ENCODE data around the gene B4GALNT4.
"Not testable (repeated sequence)": the region's sequence is repeated elsewhere in the genome, so short reads cannot be mapped to it uniquely, and the experiment has no call there.

B4GALNT4 gene

DNA sequence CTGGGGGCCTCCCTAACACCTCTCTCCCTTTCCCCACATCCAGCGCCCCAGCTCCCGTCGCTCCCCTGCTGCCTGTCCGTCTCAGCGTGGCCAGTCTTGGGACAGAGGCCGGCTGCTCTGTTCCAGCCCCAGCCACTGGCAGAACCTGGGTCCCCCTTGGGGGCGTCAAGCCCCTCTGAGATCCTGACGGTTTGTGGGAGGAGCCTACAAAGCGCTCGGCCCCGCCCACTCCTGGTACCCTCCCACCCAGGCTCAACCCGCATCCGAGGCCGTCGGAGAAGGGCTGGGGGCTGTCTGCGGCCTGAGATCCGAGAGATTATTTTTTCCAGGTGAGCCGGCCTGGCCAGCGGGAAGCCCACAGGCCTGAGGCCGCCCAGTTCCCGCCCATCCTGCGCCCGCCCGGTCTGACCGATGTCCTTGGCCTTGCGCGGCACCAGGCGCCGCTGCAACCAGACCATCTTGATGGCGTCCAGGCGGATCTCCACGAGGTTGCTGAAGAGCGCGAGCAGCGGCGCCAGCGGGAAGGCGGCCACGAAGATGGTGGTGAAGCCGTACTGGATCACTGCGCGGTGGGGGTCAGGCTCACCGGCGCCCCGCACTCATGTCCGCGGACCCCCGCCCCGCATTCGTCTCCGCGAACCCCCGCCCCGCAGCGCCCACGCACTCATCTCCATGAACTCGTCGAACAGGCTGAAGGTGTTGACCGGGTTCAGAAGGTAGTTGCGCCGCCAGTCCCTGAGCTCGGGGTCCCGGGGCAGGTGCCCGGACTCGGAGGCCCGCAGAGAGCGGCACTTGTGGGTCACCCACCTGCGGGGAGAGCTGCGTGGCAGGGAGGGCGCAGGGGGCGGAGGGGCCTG is 51.0 kb downstream of the B4GALNT4 start:
- Histone ChIP-seq H3K4me2 (no peak overlapping the region), H3K36me3 (no peaks in the 10 kb centered on the region), H3K9ac (no peak overlapping the region), H3K4me1 (peaks cover 26% of the 10 kb centered on the region), H3K9me3 (no peaks in the 10 kb centered on the region), H3K4me3 (no peak overlapping the region), H3K27me3 (no peaks in the 10 kb centered on the region), H3K27ac (no peak overlapping the region), H4K20me1 (no peaks in the 10 kb centered on the region)
- TF ChIP-seq Cebpa-rat (IDR thresholded peaks at IDR 0.05), result no peak

DNA sequence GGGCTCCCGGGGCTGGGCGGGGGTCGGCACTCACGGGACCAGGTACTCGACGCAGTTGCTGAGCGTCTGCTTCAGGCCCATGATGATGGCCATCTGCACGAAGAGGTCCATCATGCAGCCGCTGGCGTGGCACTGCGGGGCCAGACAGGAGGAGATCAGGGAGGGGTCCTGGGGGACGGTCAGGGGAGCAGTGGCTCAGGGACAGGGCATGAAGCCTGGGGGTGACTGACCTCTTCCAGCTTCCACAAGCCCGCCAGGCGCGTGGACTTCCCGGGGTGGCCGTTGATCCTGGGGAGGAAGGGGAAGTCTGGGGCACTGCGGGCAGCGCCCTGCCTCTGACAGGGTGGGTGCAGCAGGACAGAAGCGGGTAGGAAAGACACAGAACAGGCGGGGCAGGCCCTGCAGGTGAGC is 51.6 kb downstream of the B4GALNT4 start:
- no peaks in the 10 kb centered on the region for H3K36me3 ChIP-seq
- H3K27me3 ChIP-seq, result no peaks in the 10 kb centered on the region
- no peak overlapping the region for H3K4me3 ChIP-seq
- H3K4me1 ChIP-seq, result peaks cover 19% of the 10 kb centered on the region
- H4K20me1 ChIP-seq, result no peaks in the 10 kb centered on the region
- no peak overlapping the region for H3K27ac ChIP-seq
- TF ChIP-seq Cebpa-rat (IDR thresholded peaks at IDR 0.05), result no peak
- no peak overlapping the region for H3K9ac ChIP-seq
- no peak overlapping the region for H3K4me2 ChIP-seq
- H3K9me3 ChIP-seq, result no peaks in the 10 kb centered on the region

- Histone ChIP-seq H3K27ac (no peak overlapping the region), H3K9ac (no peak overlapping the region), H4K20me1 (no peaks in the 10 kb centered on the region), H3K36me3 (no peaks in the 10 kb centered on the region), H3K27me3 (no peaks in the 10 kb centered on the region), H3K4me3 (no peak overlapping the region), H3K4me2 (no peak overlapping the region), H3K4me1 (peaks cover 9% of the 10 kb centered on the region), H3K9me3 (no peaks in the 10 kb centered on the region)
- no peak for TF ChIP-seq Cebpa-rat (IDR thresholded peaks at IDR 0.05)
Observed at GRCh38 chr11:422249-422656, 53.0 kb downstream of the B4GALNT4 start.

DNA sequence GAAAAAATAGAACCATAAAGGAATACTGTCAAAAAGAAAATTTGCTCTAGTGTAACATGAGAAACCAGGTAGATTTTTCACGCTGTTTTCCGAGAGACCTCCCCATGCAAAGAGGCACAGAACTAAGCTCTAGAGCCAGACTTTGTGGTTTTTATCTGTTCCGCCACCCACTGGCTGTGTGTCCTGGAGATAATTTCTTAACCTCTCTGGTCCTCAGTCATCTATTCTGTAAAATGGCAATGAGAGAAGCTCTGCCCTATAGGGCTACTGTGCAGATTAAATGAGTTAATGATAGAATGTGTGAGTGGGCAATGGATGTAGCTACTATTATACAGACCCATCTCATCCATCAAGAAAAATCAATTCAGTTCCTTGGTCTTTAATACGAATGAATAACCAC is 54.9 kb downstream of the B4GALNT4 start:
- Histone ChIP-seq H4K20me1 (no peaks in the 10 kb centered on the region), H3K4me2 (no peak overlapping the region), H3K9me3 (no peaks in the 10 kb centered on the region), H3K36me3 (0 out of 2 replicates have a peak, but pooled peaks cover 6% of the 10 kb centered on the region), H3K4me1 (no peaks in the 10 kb centered on the region), H3K27ac (no peak overlapping the region), H3K4me3 (no peak overlapping the region), H3K9ac (no peak overlapping the region), H3K27me3 (no peaks in the 10 kb centered on the region)
- TF ChIP-seq Cebpa-rat (IDR thresholded peaks at IDR 0.05), result no peak

DNA sequence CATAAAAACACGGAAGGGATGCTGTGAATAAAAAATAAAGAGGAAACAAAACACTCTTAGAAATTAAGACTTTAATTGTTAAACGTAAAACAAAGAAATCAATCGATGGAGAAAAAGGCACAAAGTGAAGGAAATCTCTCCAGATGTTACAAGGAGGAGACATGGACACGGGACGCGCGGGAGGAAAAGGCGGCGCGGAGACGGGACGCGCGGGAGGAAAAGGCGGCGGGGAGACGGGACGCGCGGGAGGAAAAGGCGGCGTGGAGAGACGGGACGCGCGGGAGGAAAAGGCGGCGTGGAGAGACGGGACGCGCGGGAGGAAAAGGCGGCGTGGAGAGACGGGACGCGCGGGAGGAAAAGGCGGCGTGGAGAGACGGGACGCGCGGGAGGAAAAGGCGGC is 55.5 kb downstream of the B4GALNT4 start:
- H3K4me1 ChIP-seq, H3K27me3 ChIP-seq, H3K9ac ChIP-seq, H4K20me1 ChIP-seq, H3K4me3 ChIP-seq, H3K9me3 ChIP-seq, H3K27ac ChIP-seq, H3K4me2 ChIP-seq, H3K36me3 ChIP-seq: not testable (repeated sequence)

- Histone ChIP-seq H3K4me3 (no peak overlapping the region), H3K9me3 (no peaks in the 10 kb centered on the region), H3K4me1 (no peaks in the 10 kb centered on the region), H3K9ac (no peak overlapping the region), H3K27ac (no peak overlapping the region), H3K4me2 (no peak overlapping the region), H4K20me1 (no peaks in the 10 kb centered on the region), H3K36me3 (0 out of 2 replicates have a peak, but pooled peaks cover 6% of the 10 kb centered on the region), H3K27me3 (no peaks in the 10 kb centered on the region)
- no peak for TF ChIP-seq Cebpa-rat (IDR thresholded peaks at IDR 0.05)
Observed at GRCh38 chr11:425301-425700, 56.0 kb downstream of the B4GALNT4 start.

- Histone ChIP-seq H3K27me3 (no peaks in the 10 kb centered on the region), H3K36me3 (0 out of 2 replicates have a peak, but pooled peaks cover 6% of the 10 kb centered on the region), H3K9me3 (no peaks in the 10 kb centered on the region), H3K4me3 (no peak overlapping the region), H3K4me1 (no peaks in the 10 kb centered on the region), H4K20me1 (no peaks in the 10 kb centered on the region), H3K4me2 (no peak overlapping the region), H3K9ac (no peak overlapping the region), H3K27ac (no peak overlapping the region)
- no peak for TF ChIP-seq Cebpa-rat (IDR thresholded peaks at IDR 0.05)
Observed at GRCh38 chr11:426851-427250, 57.6 kb downstream of the B4GALNT4 start.

- Histone ChIP-seq H3K27me3 (no peaks in the 10 kb centered on the region), H3K9me3 (no peaks in the 10 kb centered on the region), H3K36me3 (0 out of 2 replicates have a peak, but pooled peaks cover 6% of the 10 kb centered on the region), H4K20me1 (no peaks in the 10 kb centered on the region), H3K9ac (no peak overlapping the region), H3K4me3 (no peak overlapping the region), H3K4me1 (no peaks in the 10 kb centered on the region), H3K4me2 (no peak overlapping the region), H3K27ac (no peak overlapping the region)
- TF ChIP-seq Cebpa-rat (IDR thresholded peaks at IDR 0.05), result no peak
Observed at GRCh38 chr11:428295-428694, 59.0 kb downstream of the B4GALNT4 start.

DNA sequence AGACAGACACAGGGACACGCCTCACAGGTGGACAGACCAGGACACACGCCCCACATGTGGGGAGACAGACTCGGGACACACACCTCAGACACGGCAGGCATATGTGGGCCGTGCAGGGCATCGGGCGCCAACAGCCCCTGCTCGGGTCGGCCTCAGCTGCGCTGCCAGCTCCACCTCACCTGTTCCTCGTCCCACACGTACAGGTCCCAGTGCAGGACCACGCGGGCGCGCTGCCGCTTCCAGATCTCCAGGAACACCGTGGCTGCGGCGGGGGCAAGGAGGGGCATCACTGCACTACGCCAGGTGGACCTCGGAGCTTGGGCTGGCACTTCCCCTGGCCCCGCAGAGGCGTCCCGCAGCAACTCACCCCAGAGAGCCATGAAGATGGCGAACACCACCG is 60.1 kb downstream of the B4GALNT4 start:
- Histone ChIP-seq H3K27me3 (no peaks in the 10 kb centered on the region), H3K27ac (no peak overlapping the region), H4K20me1 (no peaks in the 10 kb centered on the region), H3K4me2 (no peak overlapping the region), H3K36me3 (0 out of 2 replicates have a peak, but pooled peaks cover 6% of the 10 kb centered on the region), H3K4me3 (no peak overlapping the region), H3K9me3 (no peaks in the 10 kb centered on the region), H3K9ac (no peak overlapping the region), H3K4me1 (no peaks in the 10 kb centered on the region)
- TF ChIP-seq Cebpa-rat (IDR thresholded peaks at IDR 0.05), result no peak

DNA sequence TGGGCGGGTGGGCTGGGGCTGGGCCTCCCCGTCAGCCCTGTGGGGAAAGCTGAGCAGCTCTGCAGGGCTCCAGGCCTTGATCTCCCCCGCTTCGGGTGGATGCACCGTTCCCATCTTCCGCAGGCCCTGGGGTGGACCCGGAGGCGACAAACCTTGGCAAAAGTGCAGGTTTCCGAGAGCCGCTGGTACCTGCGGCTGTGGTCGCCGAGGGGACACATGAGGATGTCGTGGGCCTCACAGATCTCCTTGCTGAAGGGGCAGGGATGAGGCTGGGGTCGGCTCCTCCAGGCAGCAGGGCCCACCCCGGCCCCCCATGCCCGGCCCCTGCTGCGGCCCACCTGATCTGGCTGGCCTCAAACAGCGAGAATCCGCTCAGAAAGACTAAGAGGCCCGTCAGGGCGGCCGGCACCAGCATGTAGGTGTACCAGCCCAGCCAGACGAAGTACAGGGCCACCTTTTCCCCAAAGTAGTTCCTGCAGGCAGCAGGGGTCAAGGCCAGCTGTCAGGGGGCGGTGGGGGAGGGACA is 60.7 kb downstream of the B4GALNT4 start:
- Histone ChIP-seq H3K4me2 (no peak overlapping the region), H3K9me3 (no peaks in the 10 kb centered on the region), H3K9ac (no peak overlapping the region), H3K27me3 (no peaks in the 10 kb centered on the region), H3K4me3 (no peak overlapping the region), H4K20me1 (no peaks in the 10 kb centered on the region), H3K4me1 (no peaks in the 10 kb centered on the region), H3K36me3 (0 out of 2 replicates have a peak, but pooled peaks cover 6% of the 10 kb centered on the region), H3K27ac (no peak overlapping the region)
- no peak for TF ChIP-seq Cebpa-rat (IDR thresholded peaks at IDR 0.05)
